Kidney epithelial cell (primary cell): ENCODE data around the gene PCDHAC2. TPM values are rescaled to one million over a fixed set of nuclear protein-coding genes. Genes with fewer than 3 reads are reported as not detected.
A peak's percentile ranks its signal among the peaks of the same experiment; 100 is the strongest.

Experiments
- DNase-seq: peaks from one replicate; pipeline ENCODE4 v3.0.0-alpha.2; 2010; ENCODE audit warnings: low read depth
- H3K27me3 ChIP-seq: 2 replicates; pipeline ENCODE4 v1.6.0; 2011; ENCODE audit warnings: low read length; ENCODE audit not compliant: control insufficient read depth, insufficient read depth
- H3K36me3 ChIP-seq: 2 replicates; pipeline ENCODE4 v1.5.1; 2011; ENCODE audit warnings: low read length; ENCODE audit not compliant: control insufficient read depth, insufficient read depth
- H3K4me3 ChIP-seq: 2 replicates; pipeline ENCODE4 v1.5.1; 2011; ENCODE audit warnings: low read depth, mild to moderate bottlenecking, control low read depth, low read length
- CTCF ChIP-seq: IDR thresholded peaks from 2 replicates; pipeline ENCODE4 v1.5.1; 2011; ENCODE audit warnings: mild to moderate bottlenecking, moderate library complexity, low read length, control low read depth, inconsistent platforms; ENCODE audit not compliant: insufficient read depth, poor library complexity, severe bottlenecking
- total RNA-seq: library from RNA; depleted of rRNA; stranded (reverse); fragments of >200 nt; gene quantifications from 2 replicates; pipeline ENCODE4 v1.2.3, GENCODE V29; 2015

Gene PCDHAC2
- total RNA-seq, 1 donor from 2014 or later, result 0.92 TPM

GRCh38 chr5:140964356-140964755 lies 1.9 kb upstream of the PCDHAC2 start:
- H3K4me3 ChIP-seq, result no peak overlapping the region
- peaks cover 26% of the 10 kb centered on the region for H3K27me3 ChIP-seq
- DNase-seq, result no peak
- no peaks in the 10 kb centered on the region for H3K36me3 ChIP-seq
- TF ChIP-seq CTCF, result no peak

GRCh38 chr5:140965905-140966292 lies 377 bp upstream of the PCDHAC2 start:
- peaks cover 26% of the 10 kb centered on the region for H3K27me3 ChIP-seq
- peak overlapping the region; percentile 44 for H3K4me3 ChIP-seq
- no peak for DNase-seq
- no peak for TF ChIP-seq CTCF
- no peaks in the 10 kb centered on the region for H3K36me3 ChIP-seq

GRCh38 chr5:140967226-140967893 lies 1.1 kb downstream of the PCDHAC2 start:
- Histone ChIP-seq H3K36me3 (no peaks in the 10 kb centered on the region), H3K4me3 (no peak overlapping the region), H3K27me3 (peaks cover 26% of the 10 kb centered on the region)
- no peak for DNase-seq
- no peak for TF ChIP-seq CTCF

GRCh38 chr5:140969880-140970279 lies 3.6 kb downstream of the PCDHAC2 start:
- Histone ChIP-seq H3K36me3 (no peaks in the 10 kb centered on the region), H3K27me3 (peaks cover 26% of the 10 kb centered on the region), H3K4me3 (no peak overlapping the region)
- no peak for DNase-seq
- no peak for TF ChIP-seq CTCF

GRCh38 chr5:140973550-140973949 lies 7.3 kb downstream of the PCDHAC2 start:
- no peak for TF ChIP-seq CTCF
- no peak for DNase-seq
- H3K36me3 ChIP-seq, result no peaks in the 10 kb centered on the region
- no peak overlapping the region for H3K4me3 ChIP-seq
- peaks cover 3% of the 10 kb centered on the region for H3K27me3 ChIP-seq

- no peak overlapping the region for H3K4me3 ChIP-seq
- DNase-seq, result no peak
- H3K27me3 ChIP-seq, result no peaks in the 10 kb centered on the region
- no peak for TF ChIP-seq CTCF
- H3K36me3 ChIP-seq, result no peaks in the 10 kb centered on the region
Measured at GRCh38 chr5:140977003-140977402, 10.7 kb downstream of the PCDHAC2 start.
